Inferior parietal cortex (tissue), 1 donor: ENCODE results near the gene SLC30A3.
"Not testable (repeated sequence)": the region's sequence is repeated elsewhere in the genome, so short reads cannot be mapped to it uniquely, and the experiment has no call there.

Source experiments
- DNase-seq: peaks from one replicate; pipeline ENCODE4 v3.0.0-alpha.2; 2016; ENCODE audit errors: extremely low spot score

SLC30A3 gene

DNA sequence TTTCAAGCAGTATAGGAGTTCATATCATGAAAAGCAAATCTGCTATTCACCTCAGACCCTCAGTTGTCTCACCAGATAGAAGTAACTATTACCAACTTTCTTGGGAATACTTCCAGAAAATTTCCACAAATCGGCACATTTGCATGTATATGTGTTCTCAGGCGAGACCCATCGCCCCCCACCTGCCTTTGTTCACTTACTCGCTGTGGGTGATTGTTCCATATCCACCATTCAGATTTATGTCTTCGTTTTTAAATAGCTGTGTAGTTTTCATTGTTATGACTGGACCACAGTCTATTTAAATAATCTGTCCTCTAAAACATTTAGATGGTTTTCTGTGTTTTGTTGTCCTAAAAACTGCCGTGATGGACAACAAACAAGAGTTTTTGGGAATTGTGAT is 22.6 kb upstream of the SLC30A3 start:
- DNase-seq: no peak

DNA sequence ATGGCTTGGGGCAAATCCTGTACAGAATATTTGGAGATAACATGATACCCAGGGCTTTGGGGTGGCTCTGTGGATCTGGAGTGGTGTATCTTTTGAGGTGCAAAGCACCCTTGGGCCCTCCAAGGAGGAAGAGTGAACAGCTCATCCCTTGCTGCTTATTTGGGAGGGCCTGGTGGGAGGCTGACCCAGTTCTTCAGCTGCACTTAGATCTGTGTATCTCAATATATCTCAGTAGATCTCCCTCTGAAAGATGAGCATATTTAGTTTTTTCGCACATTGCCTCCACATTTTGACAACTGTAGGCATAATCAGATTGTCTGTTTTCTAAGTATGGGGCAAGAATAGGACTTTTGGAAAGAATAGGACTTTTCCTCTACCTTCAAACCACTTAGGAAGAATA is 22.1 kb upstream of the SLC30A3 start:
- DNase-seq: no peak

DNA sequence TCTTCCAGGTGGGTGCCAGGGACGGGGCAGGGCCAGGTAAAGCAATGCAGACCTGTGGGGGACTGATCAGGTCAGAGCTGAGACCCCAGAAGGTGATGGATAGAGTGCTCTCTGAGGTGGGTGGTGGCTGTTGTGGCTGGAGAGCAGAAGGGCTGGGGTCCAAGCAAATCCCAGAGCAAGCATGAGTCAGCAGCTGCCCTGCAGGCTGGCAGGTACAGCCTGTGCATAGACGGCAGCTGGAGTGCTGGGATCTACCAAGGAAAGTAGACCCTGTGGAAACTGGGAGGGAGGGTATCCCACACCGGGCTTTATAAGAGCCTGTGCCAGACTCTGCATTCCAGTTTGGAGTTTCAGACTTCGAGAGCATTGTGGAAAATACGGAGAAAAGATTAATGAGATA is 20.0 kb upstream of the SLC30A3 start:
- DNase-seq: no peak

DNA sequence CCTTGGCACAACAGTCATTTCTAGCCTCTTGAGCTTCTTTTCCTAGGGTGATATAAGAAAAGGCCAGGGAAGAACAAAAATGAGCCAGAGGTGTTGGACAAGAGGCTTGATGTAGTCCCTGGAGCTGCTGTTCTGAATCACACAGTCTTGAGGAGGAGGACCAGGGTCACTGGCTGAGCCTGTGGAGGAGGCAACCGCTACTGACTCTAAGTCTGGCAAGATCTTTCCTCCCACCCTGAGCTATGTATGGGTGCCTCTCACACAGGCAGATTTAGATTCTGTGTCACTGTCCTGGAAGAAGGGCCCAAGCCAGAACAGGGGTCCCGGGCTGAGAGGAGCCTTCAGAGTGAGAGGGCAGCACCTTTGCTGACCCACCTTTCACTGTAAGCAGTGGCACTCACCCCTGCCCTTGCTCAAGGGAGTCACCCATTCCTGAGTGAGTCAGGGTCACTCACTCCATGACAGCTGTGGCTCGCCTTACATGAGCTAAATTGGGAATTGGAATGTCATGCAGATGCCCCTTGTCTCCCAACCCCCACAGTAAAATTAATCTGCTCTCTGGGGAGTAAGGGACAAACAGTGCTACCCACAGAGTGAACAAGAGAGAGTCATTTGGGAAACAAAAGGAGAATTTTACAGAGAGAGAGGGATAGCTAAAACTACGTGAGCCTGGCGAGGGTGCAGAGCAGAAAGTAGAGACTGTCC is 19.2 kb upstream of the SLC30A3 start, which contains the start of gene TRIM54:
TRIM54 (plus strand) TSS at position 575 of the 705 bp plus-strand sequence. CDS start 303 bp downstream, outside the sequence.
- no peak for DNase-seq

DNA sequence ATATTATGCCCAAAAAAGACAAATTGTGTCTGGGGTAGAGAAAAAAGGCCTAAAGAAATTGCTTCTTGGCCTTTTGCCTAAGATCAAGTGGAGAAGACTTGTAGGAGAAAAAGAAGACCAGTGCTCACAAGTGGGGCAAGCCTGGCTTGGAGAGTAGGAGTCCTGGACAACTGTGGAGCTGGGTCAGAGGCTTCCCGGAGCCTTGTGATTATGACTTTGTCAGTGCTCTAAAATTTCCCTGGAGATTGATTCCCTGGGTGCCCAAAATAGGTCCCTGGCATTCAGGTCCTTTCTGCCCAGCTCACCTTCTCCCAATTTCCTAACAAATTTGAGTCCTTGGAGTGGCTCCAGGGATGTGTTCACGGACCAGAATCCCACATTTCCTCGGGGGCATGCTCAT is 18.6 kb upstream of the SLC30A3 start:
- no peak for DNase-seq

DNA sequence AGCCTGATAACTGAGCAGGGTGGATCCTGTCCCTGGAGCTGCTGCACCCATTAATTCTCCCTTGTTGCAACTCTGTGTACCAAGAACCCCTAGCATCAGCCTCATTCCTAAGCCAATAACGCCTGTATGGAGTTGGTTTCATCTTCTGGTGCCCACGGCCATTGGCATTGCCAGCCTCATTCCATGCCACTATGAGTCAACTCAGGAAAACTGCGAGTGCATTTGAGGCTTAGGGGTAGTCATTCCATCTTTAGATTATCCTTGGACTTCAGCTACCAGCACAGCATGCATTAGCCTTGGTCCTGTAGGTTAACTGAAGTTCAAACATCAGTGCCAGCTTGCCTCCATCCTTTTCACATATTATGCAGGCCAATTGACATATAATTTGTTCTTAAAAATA is 18.0 kb upstream of the SLC30A3 start:
- DNase-seq: no peak

DNA sequence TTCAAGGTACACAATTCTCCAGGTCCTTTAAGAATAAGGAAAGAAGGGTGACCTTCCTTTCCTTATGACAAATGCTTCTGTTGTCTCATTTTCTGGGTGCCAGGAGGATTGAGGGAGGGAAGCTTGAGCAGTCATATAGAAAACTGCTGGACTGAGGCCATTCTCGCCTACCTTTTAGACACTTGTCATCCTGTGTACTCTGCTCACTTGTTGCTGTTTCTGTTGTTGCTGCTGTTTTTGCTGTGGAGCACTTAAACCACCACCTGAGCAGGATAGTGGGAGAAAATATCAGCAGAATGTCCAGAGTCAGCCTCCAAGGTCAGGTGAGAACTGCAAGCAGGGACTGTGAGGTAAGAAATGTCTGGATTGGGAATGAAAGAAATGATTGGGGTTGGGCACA is 15.2 kb upstream of the SLC30A3 start:
- no peak for DNase-seq

DNA sequence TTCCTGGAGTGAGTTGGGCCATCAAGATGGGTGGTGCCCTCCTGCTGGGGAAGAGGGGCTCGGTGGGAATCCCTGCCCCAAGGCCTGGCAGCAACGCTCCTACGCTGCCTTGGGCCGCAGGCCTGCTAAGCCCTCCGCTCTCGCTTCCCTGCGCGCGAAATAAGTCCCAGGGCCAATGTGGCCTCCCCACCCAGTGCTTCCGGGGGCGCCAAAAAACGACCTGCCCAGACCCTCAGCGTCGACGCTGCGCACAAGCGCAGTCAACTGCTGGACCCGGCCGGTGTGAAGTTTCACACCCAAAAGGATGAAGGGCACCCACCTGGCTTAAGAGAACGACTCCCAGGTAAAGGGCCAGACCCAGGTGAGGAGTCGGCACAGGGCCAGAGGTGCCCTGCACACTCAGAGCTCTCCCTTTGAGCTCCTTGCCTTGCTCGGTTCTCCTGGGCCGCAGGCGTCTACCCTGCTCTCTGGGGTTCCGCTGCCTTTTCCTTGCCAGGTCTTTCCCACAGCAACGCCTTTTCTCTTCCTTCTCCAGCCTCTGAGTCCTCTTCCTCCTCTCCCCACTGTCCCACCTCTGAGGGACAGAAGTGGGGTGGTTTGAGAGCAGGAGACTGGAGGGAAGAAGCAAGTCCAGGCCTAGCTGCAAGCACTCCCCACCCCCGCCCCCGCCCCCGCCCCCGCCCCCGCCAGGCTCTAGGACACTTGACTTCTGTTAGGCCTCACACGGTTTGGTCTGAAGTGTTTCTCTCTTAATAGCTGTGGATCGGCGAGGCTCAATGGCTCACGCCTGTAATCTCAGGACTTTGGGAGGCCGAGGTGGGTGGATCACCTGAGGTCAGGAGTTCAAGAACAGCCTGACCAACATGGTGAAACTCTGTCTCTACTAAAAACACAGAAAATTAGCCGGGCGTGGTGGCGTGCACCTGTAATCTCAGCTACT is 12.6 kb upstream of the SLC30A3 start, which contains the start of gene DNAJC5G:
DNAJC5G (plus strand) TSS at position 223 of the 940 bp plus-strand sequence. CDS start 1,296 bp downstream, outside the sequence.
- DNase-seq: no peak

DNA sequence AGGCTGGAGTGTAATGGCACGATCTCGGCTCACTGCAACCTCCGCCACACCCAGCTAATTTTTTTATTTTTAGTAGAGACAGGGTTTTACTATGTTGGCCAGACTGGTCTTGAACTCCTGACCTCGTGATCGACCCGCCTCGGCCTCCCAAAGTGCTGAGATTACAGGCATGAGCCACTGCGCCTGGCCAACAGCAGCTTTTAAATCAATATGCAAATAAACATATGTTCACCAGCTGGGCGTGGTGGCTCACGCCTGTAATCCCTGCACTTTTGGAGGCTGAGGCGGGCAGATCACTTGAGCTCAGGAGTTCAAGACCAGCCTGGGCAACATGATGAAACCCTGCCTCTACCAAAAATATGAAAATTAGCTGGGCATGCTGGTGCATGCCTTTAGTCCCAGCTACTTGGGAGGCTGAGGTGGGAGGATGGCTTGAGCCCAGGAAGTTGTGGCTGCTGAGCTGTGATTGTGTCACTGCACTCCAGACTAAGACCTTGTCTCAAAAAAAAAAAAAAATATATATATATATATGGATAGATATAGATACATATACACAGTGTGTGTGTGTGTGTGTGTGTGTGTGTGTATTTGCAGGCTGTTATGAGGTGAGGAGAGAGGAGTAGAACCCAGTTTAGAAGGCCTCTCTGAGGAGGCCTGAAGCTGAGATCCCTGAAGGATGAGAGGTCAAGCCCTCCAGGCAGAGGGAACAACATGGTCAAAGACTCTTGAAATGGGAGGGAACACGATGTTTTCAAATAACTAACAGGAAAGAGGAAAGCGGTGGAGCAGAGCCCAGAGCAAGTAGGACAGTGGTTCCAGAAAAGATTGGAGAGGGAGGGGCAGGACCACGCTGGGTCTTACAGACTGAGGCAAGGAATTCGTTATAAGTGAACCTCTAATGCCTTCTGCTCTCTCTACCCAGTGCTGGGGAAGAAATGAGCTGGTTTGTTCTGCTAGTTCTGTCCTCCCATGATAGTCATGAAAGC is 10.0 kb upstream of the SLC30A3 start:
- not testable (repeated sequence) for DNase-seq

DNA sequence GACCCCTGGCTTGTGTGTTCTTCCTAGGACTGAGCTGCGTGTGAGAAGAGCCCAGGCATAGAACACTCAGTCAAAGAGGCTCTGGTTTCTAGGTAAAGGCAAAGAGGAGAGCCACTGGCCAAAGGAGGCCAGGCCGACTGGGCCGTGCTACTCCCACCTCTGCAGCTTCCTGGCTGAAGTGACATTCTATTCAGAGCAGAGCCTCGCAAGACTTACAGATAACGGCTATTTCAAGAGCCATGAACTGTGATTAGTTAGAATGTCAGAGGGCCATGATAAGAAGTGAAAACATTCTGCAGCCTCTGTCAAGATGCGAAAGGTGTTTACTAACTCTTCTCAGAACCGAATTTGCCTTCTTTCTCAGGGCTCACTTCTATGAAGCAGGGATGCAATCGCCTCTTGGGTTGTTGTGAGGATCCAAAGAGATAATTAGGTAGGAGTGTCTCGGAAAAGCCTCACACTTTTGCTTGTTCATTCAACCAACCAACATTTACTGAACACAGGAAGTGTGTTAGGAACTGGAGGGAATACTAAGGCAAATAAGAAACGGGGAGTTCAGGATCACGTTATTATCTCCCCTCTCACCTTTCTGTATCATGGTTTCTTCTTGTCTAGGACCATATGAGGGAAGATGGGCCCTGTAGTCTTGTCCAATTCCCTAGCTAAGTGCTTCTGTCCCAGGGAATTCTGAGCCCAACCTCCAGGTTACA is 8.9 kb upstream of the SLC30A3 start:
- no peak for DNase-seq

DNA sequence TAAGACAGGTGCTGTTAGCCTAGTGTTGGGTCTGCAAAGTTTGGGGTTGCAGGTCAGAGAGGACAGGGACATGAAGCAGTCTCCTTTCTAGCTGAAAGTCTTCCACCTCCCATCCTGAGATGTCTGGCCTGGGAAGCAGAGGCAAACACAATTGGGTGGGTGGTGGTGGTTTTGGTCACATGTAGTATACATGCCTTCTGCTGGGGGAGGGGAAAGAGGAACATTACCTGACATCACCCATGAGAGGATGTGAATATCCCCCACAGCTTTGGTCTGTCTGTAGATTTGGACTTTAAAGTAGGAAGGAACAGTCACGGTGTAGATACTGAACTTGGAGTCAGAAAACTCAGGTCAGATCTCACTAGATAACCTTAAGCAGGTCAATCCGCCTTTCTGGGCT is 7.8 kb upstream of the SLC30A3 start:
- DNase-seq: no peak

DNA sequence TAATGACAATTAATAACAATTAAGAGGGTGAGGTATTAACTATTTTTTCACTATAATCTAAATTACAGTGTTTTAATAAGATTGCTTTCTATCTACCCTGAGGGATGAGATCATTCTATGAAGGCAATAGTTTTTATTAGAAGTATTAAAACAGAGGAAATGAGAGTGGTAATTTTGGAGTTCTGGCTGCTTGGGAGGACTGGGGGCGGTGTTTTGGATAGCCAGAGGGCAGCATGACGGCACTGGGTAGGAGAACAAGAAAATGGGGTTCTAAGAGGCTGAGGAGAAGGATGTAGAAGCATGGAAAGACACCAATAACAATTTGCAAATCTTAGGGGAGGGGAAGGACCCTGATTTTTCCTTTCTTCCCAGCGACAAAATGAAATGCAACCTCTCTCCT is 7.3 kb upstream of the SLC30A3 start:
- no peak for DNase-seq

DNA sequence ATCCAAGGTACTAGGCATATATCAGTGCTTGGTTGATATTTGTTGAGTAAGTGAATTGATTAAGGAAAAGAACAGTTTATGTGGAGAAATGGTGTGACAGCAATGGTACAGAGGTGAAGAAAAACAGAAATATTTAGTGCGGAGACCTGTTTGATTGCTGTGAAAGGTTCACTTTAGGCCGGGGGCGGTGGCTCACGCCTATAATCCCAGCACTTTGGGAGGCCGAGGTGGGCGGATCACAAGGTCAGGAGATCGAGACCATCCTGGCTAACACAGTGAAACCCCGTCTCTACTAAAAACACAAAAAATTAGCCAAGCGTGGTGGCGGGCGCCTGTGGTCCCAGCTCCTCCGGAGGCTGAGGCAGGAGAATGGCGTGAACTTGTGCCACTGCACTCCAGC is 5.4 kb upstream of the SLC30A3 start:
- DNase-seq: not testable (repeated sequence)

DNA sequence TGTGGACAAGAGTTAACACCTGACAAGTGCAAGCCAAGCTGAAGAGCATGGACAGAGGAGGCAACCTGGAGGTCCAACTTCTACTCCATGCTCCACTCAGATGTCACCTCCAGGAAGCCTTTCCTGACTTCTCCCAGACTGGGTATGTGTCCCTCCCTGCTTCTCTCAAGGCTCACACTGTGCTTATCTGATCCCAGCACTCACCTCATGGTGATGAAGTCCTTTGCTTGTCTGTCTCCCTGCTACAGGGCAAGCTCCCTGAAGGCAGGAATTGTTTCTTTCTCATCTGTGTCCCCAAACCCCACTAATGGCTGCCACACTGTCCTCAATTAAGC is 2.7 kb upstream of the SLC30A3 start:
- no peak for DNase-seq

DNA sequence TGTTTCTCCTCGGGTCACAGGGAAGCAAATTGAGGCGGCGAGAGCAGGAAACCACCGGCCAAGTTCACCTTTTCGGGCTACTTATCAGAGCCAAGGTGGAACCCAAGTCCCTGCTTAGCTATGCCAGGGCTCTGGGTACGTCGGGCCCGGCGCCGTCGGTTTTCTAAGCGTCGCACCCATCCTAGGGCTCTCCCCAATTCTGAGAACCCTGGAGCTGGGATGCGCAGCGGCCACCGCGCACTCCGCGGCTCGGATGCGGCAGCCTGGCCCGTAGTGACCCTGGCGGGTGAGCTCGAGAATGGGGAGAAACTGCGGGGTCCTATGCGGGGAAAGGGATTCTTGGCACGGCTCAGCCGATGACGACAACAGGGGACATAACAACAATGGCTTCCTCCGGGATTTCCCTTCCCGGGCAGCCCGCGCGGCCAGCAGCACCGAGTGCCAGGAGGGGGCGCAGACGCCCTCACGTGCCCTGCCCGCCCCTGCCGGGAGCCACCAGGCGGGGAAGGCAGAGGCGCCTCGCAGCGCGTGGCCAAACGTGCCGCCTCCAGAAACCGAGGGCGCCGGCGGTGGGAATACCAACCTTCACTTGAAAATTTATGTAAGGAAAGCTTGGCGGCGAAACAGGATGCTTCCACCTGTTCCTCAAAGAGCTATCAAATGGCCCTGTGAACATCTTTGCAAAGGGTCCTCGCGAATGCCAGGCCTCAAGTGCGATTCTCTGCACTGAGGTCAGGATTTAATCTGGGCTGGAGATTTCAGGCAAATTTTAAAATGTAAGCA is 2.1 kb upstream of the SLC30A3 start:
- no peak for DNase-seq

DNA sequence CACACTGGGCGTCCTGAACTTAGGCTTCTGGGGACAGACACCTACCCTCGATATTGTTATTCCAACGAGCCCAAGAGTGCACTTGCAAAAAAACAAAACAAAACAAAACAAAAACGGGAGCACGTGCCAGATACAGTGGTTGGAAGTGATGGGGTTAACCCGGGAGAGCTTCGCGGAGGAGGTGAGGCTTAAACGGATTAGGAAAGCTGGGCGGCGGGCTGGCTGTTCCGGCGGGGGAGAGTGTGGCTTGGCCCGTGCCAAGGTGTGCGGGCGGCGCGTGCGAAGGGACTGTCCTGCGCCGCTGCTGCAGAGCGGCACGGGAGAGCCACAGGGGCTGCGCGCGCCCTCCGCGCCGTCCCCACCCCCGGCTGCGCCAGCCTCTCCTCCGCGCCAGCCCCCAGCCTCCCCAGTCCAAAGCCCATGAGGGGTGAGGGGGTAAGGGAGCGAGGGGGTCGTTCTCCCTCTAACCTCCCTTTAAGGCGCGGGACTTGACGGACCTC is 1.5 kb upstream of the SLC30A3 start:
- no peak for DNase-seq

DNA sequence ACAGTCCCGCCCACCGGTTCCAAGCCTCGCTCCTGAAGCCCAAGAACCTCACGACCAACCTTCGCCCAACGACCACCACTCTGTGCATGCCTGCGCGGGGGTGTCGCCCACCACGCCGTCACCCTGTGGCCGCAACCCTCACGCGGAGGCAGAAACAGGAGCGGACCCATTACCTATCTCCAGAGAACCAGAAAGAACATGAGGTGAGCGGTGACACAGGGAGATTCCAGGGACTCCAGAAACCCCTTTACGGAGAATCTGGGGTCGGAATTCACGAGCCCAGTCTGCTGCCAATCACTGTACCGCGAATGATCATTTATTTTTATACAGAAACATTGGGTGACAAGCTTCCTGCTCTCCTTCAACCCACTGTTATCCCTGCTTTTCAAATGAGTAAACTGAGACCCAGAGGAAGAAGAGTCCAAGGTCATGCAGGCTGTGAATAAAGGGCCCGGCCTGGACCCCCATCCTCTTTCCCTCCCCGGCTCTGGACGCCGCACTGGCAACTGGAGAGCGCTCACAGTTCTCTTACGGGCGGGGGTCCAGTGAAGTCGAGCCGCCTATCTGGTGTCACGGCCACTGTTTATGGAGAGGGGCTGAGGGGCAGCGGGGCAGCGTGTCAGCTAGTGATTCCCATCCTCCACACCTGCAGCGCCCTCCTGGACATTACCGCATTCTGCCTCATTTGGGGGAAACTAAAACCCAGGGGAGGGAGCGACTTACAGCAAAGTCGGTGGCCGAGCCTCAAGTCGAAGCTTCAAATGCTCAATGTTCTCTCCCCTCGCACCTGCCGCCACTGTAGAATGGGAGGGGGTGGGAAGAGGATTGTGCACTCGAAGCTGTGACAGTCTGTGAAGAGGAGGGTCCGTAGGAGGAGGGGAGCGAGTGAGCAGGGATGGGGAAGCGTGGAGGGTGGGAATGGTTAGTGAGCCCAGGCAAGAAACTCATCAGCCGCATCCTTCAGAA is 723 bp upstream of the SLC30A3 start:
- DNase-seq: no peak

DNA sequence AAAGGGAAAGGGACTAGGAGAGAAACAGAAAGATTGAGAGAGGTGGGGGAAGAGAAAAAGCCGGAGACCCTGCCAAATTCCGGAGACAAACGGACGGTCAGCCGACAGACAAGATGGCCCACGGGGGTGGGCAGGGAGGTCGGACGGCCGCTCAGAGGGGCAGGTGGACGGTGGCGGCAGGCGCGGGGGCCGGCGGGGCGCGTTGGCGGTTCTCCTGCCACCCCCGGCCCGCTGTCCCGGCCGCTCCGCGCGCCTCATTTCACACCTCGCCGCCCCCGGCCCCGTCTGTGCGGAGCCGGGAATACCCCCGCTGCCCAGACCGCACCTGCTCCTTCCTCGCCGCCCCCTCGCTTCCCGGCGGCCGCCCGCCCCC is 935 bp downstream of the SLC30A3 start:
- DNase-seq: no peak
